B cell (primary cell): ENCODE data around the gene RIF1. TPM values are rescaled to one million over a fixed set of nuclear protein-coding genes. Genes with fewer than 3 reads are reported as not detected.

Experiments
- ATAC-seq: fragments of 200-7000 bp; cut with Tn5 transposase; one replicate; pipeline ENCODE4 v1.10.0; 2021; ENCODE audit warnings: low read depth, mild to moderate bottlenecking, moderate number of reproducible peaks, moderate library complexity
- CTCF ChIA-PET: fragments of 350-600 bp; sonication (Branson Sonifier 250); formaldehyde crosslinking; loops from one replicate; lab custom pipeline; 2021; ENCODE audit warnings: antibody characterized with exemption, inconsistent platforms; lab: Charles Lee
- POLR2A ChIA-PET: fragments of 350-600 bp; sonication (Branson Sonifier 250); formaldehyde crosslinking; loops from one replicate; lab custom pipeline; 2021; ENCODE audit warnings: antibody characterized with exemption; lab: Charles Lee
- DNase-seq: peaks from one replicate; pipeline ENCODE4 v3.0.0; 2013
- H2AFZ ChIP-seq: 2 replicates; pipeline ENCODE4 v1.6.1; 2012; ENCODE audit warnings: mild to moderate bottlenecking, low read depth, low read length; ENCODE audit not compliant: insufficient read depth, poor library complexity, severe bottlenecking
- H3K27ac ChIP-seq, 2 donors: 1 replicate in 1 of 2; 2 replicates in 1 of 2; pipeline ENCODE4 v1.5.1; 2012 to 2013; ENCODE audit warnings: low read length in 2 of 2, mild to moderate bottlenecking in 2 of 2, moderate library complexity in 1 of 2
- H3K27me3 ChIP-seq, 4 experiments: fragments of 200-600 bp in 1 of 4; sonication (generic) in 1 of 4; replicated peaks in 1 of 4; 1 replicate in 2 of 4; 2 replicates in 2 of 4; pipeline versions ENCODE4 v1.6.1 to v1.7.0; 2013 to 2016; ENCODE audit warnings: low read length in 3 of 4, mild to moderate bottlenecking in 2 of 4, mixed read lengths in 1 of 4, moderate library complexity in 1 of 4; ENCODE audit not compliant: insufficient read depth in 4 of 4, control insufficient read depth in 3 of 4; ENCODE audit errors: control extremely low read depth in 1 of 4
- H3K36me3 ChIP-seq, 2 experiments: replicated peaks in 1 of 2; 1 replicate in 1 of 2; 2 replicates in 1 of 2; pipeline versions ENCODE4 v1.6.1 to v1.7.1; 2013; ENCODE audit warnings: low read length in 1 of 2; ENCODE audit not compliant: insufficient read depth in 2 of 2, control insufficient read depth in 1 of 2; ENCODE audit errors: control extremely low read depth in 1 of 2, extremely low read depth in 1 of 2
- H3K4me1 ChIP-seq, 2 donors: fragments of 200-600 bp in 1 of 2; sonication (generic) in 1 of 2; 1 replicate in 1 of 2; 2 replicates in 1 of 2; pipeline versions ENCODE4 v1.5.1 to v1.6.1; 2013 to 2017; ENCODE audit warnings: low read length in 2 of 2; ENCODE audit not compliant: control insufficient read depth in 2 of 2, insufficient read depth in 2 of 2
- H3K4me2 ChIP-seq: replicated peaks from 2 replicates; pipeline ENCODE3; 2012; ENCODE audit warnings: mild to moderate bottlenecking, low read depth, low read length; ENCODE audit not compliant: poor library complexity, severe bottlenecking
- H3K4me3 ChIP-seq, 5 experiments: fragments of 200-600 bp in 1 of 5; sonication (generic) in 1 of 5; 1 replicate in 3 of 5; 2 replicates in 2 of 5; pipeline versions ENCODE4 v1.5.1 to v1.7.0; 2011 to 2016; ENCODE audit warnings: low read length in 4 of 5, mild to moderate bottlenecking in 4 of 5, low read depth in 2 of 5, control low read depth in 1 of 5, moderate library complexity in 1 of 5; ENCODE audit not compliant: insufficient read depth in 1 of 5; ENCODE audit errors: control extremely low read depth in 1 of 5, extremely low read depth in 1 of 5
- H3K79me2 ChIP-seq: fragments of 200-600 bp; sonication (generic); one replicate; pipeline ENCODE4 v1.6.0; 2016; ENCODE audit warnings: low read length; ENCODE audit not compliant: control insufficient read depth, insufficient read depth
- H3K9ac ChIP-seq: fragments of 200-600 bp; sonication (generic); 2 replicates; pipeline ENCODE4 v1.6.1; 2017; ENCODE audit warnings: mild to moderate bottlenecking, low read length, moderate library complexity
- H3K9me3 ChIP-seq, 3 donors: one replicate each; pipeline versions ENCODE4 v1.6.1 to v1.7.1; 2013; ENCODE audit warnings: low read length in 2 of 3; ENCODE audit not compliant: control insufficient read depth in 2 of 3, insufficient read depth in 1 of 3; ENCODE audit errors: control extremely low read depth in 1 of 3
- H4K20me1 ChIP-seq: 2 replicates; pipeline ENCODE4 v1.6.0; 2012; ENCODE audit warnings: mild to moderate bottlenecking, low read length; ENCODE audit not compliant: insufficient read depth, control insufficient read depth, poor library complexity, severe bottlenecking
- H3K27ac Mint-ChIP-seq: one replicate; pipeline ENCODE4 v1.8.0; 2021; ENCODE audit warnings: mixed read lengths
- H3K27me3 Mint-ChIP-seq: one replicate; pipeline ENCODE4 v1.8.0; 2021; ENCODE audit warnings: mixed read lengths
- H3K4me1 Mint-ChIP-seq: one replicate; pipeline ENCODE4 v1.8.0; 2021; ENCODE audit warnings: mixed read lengths
- H3K4me3 Mint-ChIP-seq: one replicate; pipeline ENCODE4 v1.8.0; 2021; ENCODE audit warnings: mixed read lengths
- H3K9me3 Mint-ChIP-seq: one replicate; pipeline ENCODE4 v1.8.0; 2022; ENCODE audit warnings: mixed read lengths; ENCODE audit not compliant: insufficient read depth
- EZH2 ChIP-seq: IDR thresholded peaks from 2 replicates; pipeline ENCODE4 v1.6.1; 2012; ENCODE audit warnings: borderline replicate concordance, low read depth, mild to moderate bottlenecking, moderate library complexity, low read length; ENCODE audit not compliant: insufficient read depth, poor library complexity, severe bottlenecking
- WGBS: methylation state at CpG from one replicate; pipeline ENCODE4 v1.1.5; 2013; ENCODE audit warnings: missing lambda C conversion rate; ENCODE audit not compliant: insufficient coverage; 5-methylcytosine and 5-hydroxymethylcytosine counted together
- intact Hi-C: fragments of 100-400 bp; cut with micrococcal nuclease; formaldehyde crosslinking; loops from one replicate; pipeline ENCODE4 v1.10.0; 2022
- polyA plus RNA-seq: library from polyadenylated mRNA; depleted of rRNA; stranded (reverse); fragments of >200 nt; gene quantifications from 2 replicates; pipeline ENCODE4 v1.2.3, GENCODE V29; 2012
- total RNA-seq, 2 donors: library from RNA; stranded (reverse); fragments of 120-200 nt in 1 of 2; gene quantifications; 1 replicate in 1 of 2; 2 replicates in 1 of 2; pipeline versions ENCODE4 v1.2.3 to v1.2.4, GENCODE V29; 2013 to 2022
- TF ChIP-seq, protein P1 (sequence below): fragments of 200-600 bp; IDR thresholded peaks from one replicate; pipeline ENCODE4 v1.8.0; 2022; ENCODE audit warnings: antibody characterized with exemption, mild to moderate bottlenecking

Gene RIF1
- total and polyA plus RNA-seq, 2 donors (not counting 1 experiment from before 2014, with no cell fraction given), result 3.3 to 60.5 TPM

DNA sequence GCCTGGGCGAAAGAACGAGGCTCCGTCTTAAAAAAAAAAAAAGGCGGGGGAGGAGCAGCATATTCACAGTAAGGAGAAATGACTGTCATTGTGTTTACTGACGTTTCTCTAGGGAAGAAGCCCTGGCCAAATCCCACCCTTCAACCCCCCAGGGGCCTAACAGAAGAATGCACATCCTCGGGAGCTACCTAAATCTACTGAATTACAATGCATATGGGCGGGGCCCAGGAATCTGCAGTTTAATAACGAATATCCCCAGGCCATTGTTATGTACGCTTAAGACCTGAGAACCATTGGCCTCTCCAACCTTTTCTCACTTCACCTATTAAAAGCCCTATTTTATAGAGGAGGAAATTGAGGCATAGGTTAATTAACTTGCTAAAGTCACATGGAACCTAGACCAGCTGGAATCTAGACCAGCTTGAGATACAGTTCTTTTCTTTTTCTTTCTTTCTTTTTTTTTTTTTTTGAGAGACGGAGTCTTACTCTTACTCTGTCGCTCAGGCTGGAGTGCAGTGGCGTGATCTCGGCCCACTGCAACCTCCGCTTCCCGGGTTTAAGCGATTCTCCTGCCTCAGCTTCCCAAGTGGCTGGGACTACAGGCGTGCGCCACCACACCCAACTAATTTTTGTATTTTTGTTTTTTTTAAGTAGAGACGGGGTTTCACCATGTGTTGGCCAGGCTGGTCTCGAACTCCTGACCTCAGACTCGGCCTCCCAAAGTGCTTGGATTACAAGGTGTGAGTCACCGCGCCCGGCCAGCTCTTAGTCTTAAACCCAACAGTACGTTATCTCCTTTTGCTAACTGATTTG is 708 bp upstream of the RIF1 start:
- H3K9me3 Mint-ChIP-seq, result no peaks in the 10 kb centered on the region
- CTCF ChIA-PET, result interaction anchor here (1.2 to 1.9 kb wide), 5 partner anchors 11 to 170 kb away, joined by 3 to 7 read pairs (median 5); partner anchors contain the start of genes NMI and RBM43

More for the DNA sequence above, 708 bp upstream of the RIF1 start:
- ATAC-seq, result no peak
- TF ChIP-seq EZH2, result no peak
- TF ChIP-seq, protein P1, sequence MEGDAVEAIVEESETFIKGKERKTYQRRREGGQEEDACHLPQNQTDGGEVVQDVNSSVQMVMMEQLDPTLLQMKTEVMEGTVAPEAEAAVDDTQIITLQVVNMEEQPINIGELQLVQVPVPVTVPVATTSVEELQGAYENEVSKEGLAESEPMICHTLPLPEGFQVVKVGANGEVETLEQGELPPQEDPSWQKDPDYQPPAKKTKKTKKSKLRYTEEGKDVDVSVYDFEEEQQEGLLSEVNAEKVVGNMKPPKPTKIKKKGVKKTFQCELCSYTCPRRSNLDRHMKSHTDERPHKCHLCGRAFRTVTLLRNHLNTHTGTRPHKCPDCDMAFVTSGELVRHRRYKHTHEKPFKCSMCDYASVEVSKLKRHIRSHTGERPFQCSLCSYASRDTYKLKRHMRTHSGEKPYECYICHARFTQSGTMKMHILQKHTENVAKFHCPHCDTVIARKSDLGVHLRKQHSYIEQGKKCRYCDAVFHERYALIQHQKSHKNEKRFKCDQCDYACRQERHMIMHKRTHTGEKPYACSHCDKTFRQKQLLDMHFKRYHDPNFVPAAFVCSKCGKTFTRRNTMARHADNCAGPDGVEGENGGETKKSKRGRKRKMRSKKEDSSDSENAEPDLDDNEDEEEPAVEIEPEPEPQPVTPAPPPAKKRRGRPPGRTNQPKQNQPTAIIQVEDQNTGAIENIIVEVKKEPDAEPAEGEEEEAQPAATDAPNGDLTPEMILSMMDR, result no peak
- no peaks in the 10 kb centered on the region for H4K20me1 ChIP-seq
- Mint-ChIP-seq H3K27ac (peak overlapping the region; percentile 82), H3K4me3 (peak overlapping the region; percentile 90), H3K27me3 (no peaks in the 10 kb centered on the region), H3K4me1 (peaks cover 19% of the 10 kb centered on the region)
- H3K4me2 ChIP-seq, result peak overlapping the region; percentile 70
- H2AFZ ChIP-seq, result peak overlapping the region; percentile 91
- POLR2A ChIA-PET, result interaction anchor here (1.2 kb wide), 1 partner anchor 1309 kb away, joined by 3 read pairs; no protein-coding TSS in a partner anchor
- no peaks in the 10 kb centered on the region for H3K9me3 ChIP-seq
- peaks cover 6 to 14% of the 10 kb centered on the region in 2 donors for H3K4me1 ChIP-seq
- intact Hi-C loops, result loop anchor here (1.0 to 5.0 kb wide), 3 partner anchors 120 to 1822 kb away; partner anchors contain the start of genes MMADHC, NMI and RBM43
- peak; percentile 5 for DNase-seq
- peaks cover 34% of the 10 kb centered on the region for H3K79me2 ChIP-seq
- peaks cover 0 to 15% of the 10 kb centered on the region in 2 experiments for H3K36me3 ChIP-seq
- H3K27me3 ChIP-seq, result no peaks in the 10 kb centered on the region
- H3K9ac ChIP-seq, result peak overlapping the region; percentile 92
- H3K4me3 ChIP-seq, result peak overlapping the region in 4 of 5 experiments; percentile 84 to 96 (median 96)
- peak overlapping the region in 1 of 2 donors; percentile 93 for H3K27ac ChIP-seq
- WGBS, result 96% methylated on average over 15 of the region's 25 CpGs
